ENCODE data around the gene CIB2. TPM values are rescaled to one million over a fixed set of nuclear protein-coding genes. Genes with fewer than 3 reads are reported as not detected.

CIB2 gene
- total and polyA plus RNA-seq, 10 donors = 1.0 to 5.0 (median 3.1) TPM

- H3K36me3 ChIP-seq = no peaks in the 10 kb centered on the region
- peak overlapping the region in 1 of 8 donors; percentile 19 for H3K27ac ChIP-seq
- H3K9me3 ChIP-seq = no peaks in the 10 kb centered on the region
- H3K4me3 ChIP-seq = no peak overlapping the region
- TF ChIP-seq CTCF (IDR thresholded peaks at IDR 0.05 in 8 of 11, conservative IDR thresholded peaks at IDR 0.05 in 3 of 11) (no peak), POLR2A (IDR thresholded peaks at IDR 0.05) (no peak), POLR2AphosphoS5 (IDR thresholded peaks at IDR 0.05) (no peak)
- no peak for DNase-seq
- no peaks in the 10 kb centered on the region for H3K27me3 ChIP-seq (replicated peaks in 1 of 7)
- 88 to 95% (median 92%) methylated on average over 3 of the region's 3 CpGs for WGBS, 5 donors
- intact Hi-C loops (cut with DNase I; ENCODE audit: low total_unique reads) = no loop called here
- H3K4me1 ChIP-seq = peaks cover 5 to 58% (median 36%) of the 10 kb centered on the region in 6 donors
These were observed 42.5 kb downstream of the CIB2 start for GRCh38 chr15:78088773-78089080.

DNA sequence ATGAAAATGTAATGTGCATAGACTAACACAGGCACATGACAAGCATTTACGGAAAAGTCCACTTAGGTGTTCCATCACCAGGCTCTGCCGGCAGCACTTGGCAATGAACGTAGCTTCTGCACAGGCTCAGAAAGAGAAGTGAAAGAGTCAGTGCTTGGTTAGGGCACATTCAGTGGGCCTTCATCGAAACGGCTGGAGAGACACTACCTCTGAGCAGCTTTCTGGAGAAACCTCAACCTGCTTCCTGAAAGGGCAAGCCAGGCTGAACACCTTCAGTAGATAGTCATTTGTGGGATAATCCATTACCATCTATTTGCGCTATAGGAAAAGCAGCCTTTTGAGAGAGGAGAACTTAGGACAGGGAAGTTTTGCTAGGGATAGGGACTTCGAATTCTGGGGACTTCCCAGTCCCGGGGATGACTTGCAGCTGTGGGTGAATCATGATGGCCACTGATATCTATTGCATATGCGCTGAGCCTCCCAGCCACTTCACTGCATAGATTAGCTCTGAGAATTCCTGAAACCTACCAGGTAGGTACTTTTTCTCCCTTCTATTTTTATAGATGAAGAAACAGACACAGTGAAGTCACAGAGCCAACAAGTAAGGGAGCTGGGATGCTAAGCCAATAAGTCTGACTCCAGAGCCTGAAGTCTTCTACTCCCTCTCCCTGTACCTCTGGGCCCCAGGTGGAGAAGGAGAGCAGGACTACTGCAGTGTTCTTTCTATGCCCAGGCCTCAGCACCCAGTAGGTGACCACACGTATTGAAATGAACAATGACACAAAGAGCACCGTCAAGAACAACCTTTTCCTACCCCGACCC lies 43.1 kb downstream of the CIB2 start:
- intact Hi-C loops (cut with DNase I; ENCODE audit: low total_unique reads) = no loop called here
- H3K27me3 ChIP-seq (replicated peaks in 1 of 7) = no peaks in the 10 kb centered on the region
- no peaks in the 10 kb centered on the region for H3K36me3 ChIP-seq
- peak in 1 of 3 donors; percentile 21 for TF ChIP-seq POLR2AphosphoS5 (IDR thresholded peaks at IDR 0.05)
- no peak for TF ChIP-seq POLR2A (IDR thresholded peaks at IDR 0.05)
- no peak for TF ChIP-seq CTCF (IDR thresholded peaks at IDR 0.05 in 8 of 11, conservative IDR thresholded peaks at IDR 0.05 in 3 of 11)
- peak overlapping the region in 3 of 8 donors; percentile 13 to 27 (median 19) for H3K27ac ChIP-seq
- no peak for DNase-seq
- peaks cover 7 to 60% (median 39%) of the 10 kb centered on the region in 6 donors for H3K4me1 ChIP-seq
- WGBS, 5 donors = 64 to 74% (median 67%) methylated on average over 12 of the region's 12 CpGs
- H3K9me3 ChIP-seq = no peaks in the 10 kb centered on the region
- H3K4me3 ChIP-seq = no peak overlapping the region

DNA sequence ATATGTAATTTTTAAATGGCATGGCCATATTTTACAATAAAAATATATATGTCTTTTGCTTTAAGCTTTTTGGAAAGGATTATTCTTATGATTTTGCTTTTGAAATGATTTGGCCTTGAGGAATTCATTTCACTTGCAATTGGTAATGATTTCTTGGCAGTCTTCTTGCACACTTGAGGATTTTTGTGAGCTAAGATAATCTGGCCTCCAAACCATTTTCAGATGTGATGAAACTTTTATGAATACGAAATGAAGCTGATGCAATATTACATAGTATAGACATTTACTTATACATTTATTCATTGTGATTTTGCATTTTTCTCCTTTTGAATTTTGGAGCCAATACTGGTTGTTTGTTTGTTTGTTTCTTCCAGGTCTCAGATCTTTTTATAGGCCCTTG lies 45.3 kb downstream of the CIB2 start:
- TF ChIP-seq POLR2A (IDR thresholded peaks at IDR 0.05) = no peak
- TF ChIP-seq CTCF (IDR thresholded peaks at IDR 0.05 in 8 of 11, conservative IDR thresholded peaks at IDR 0.05 in 3 of 11) = no peak
- no peak for TF ChIP-seq POLR2AphosphoS5 (IDR thresholded peaks at IDR 0.05)
- DNase-seq = no peak
- H3K27me3 ChIP-seq (replicated peaks in 1 of 7) = no peaks in the 10 kb centered on the region
- 36 to 83% (median 59%) methylated on average over 1 of the region's 1 CpG for WGBS, 5 donors
- no peak overlapping the region for H3K4me3 ChIP-seq
- intact Hi-C loops (cut with DNase I; ENCODE audit: low total_unique reads) = no loop called here
- H3K4me1 ChIP-seq = peaks cover 14 to 60% (median 39%) of the 10 kb centered on the region in 6 donors
- no peaks in the 10 kb centered on the region for H3K36me3 ChIP-seq
- no peaks in the 10 kb centered on the region for H3K9me3 ChIP-seq
- H3K27ac ChIP-seq = no peak overlapping the region

DNA sequence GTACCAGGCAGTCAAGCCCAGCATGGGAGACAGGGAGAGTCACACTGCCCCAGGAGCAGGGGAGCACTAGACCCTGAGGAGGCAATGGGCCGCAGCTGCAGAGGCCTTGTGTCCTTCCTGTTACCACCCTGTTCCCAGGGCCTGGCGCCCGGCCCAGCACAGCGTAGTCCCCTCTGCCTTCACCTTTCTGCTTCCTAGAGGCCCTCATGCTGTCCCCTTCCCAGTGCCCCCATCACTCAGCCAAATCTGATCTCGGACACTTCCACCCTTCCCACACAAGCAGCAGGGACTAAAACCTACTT lies 46.8 kb downstream of the CIB2 start:
- DNase-seq = peak; percentile 87
- Histone ChIP-seq H3K27me3 (replicated peaks in 1 of 7) (no peaks in the 10 kb centered on the region), H3K27ac (peak overlapping the region; percentile 34 to 78 (median 61)), H3K9me3 (no peaks in the 10 kb centered on the region), H3K4me1 (peaks cover 14 to 61% (median 39%) of the 10 kb centered on the region in 6 donors), H3K4me3 (no peak overlapping the region), H3K36me3 (no peaks in the 10 kb centered on the region)
- WGBS, 5 donors = 47 to 68% (median 52%) methylated on average over 5 of the region's 5 CpGs
- TF ChIP-seq POLR2AphosphoS5 (IDR thresholded peaks at IDR 0.05) = peak; percentile 70 to 79 (median 71)
- TF ChIP-seq POLR2A (IDR thresholded peaks at IDR 0.05) = no peak
- intact Hi-C loops (cut with DNase I; ENCODE audit: low total_unique reads) = no loop called here
